Uterus (tissue), 2 donors: ENCODE results near the gene FAM240A.

Experiments
- CTCF ChIP-seq, 4 experiments: fragments of 200-600 bp in 2 of 4; fragments of 450-650 bp in 2 of 4; sonication (generic) in 2 of 4; IDR thresholded peaks; one replicate each; pipeline ENCODE4 v1.5.1; 2016 to 2019; ENCODE audit warnings: antibody characterized with exemption in 4 of 4, mild to moderate bottlenecking in 2 of 4, moderate library complexity in 1 of 4
- POLR2A ChIP-seq, 2 donors: fragments of 450-650 bp; IDR thresholded peaks; one replicate each; pipeline ENCODE4 v1.6.1; 2016; ENCODE audit warnings: antibody characterized with exemption in 2 of 2, mild to moderate bottlenecking in 1 of 2, moderate library complexity in 1 of 2

GRCh38 chr3:46660003-46660402 is 47.7 kb downstream of the FAM240A start:
- TF ChIP-seq CTCF (IDR thresholded peaks at IDR 0.05): no peak
- no peak for TF ChIP-seq POLR2A (IDR thresholded peaks at IDR 0.05)
